Dendritic cell treated with granulocyte-macrophage colony-stimulating factor and Interleukin-4, amounts not matched to agents 40 ng/mL and 50 ng/mL, for 4 days (primary cell): ENCODE data around the gene VWC2.

Source experiments
- H3K27ac Mint-ChIP-seq: one replicate; pipeline ENCODE4 v1.8.0; 2022; ENCODE audit warnings: mild to moderate bottlenecking, mixed read lengths
- H3K27me3 Mint-ChIP-seq: one replicate; pipeline ENCODE4 v1.8.0; 2022; ENCODE audit warnings: mild to moderate bottlenecking, mixed read lengths
- H3K36me3 Mint-ChIP-seq: one replicate; pipeline ENCODE4 v1.8.0; 2022; ENCODE audit warnings: low read depth, mixed read lengths
- H3K4me1 Mint-ChIP-seq: one replicate; pipeline ENCODE4 v1.8.0; 2022; ENCODE audit warnings: low read depth, mixed read lengths
- H3K4me3 Mint-ChIP-seq: one replicate; pipeline ENCODE4 v1.8.0; 2022; ENCODE audit warnings: mild to moderate bottlenecking, moderate library complexity, mixed read lengths
- H3K9me3 Mint-ChIP-seq: one replicate; pipeline ENCODE4 v1.8.0; 2022; ENCODE audit warnings: mixed read lengths
- intact Hi-C: fragments of 100-400 bp; cut with micrococcal nuclease; formaldehyde crosslinking; loops from one replicate; pipeline ENCODE4 v1.15.0; 2022

VWC2 gene

GRCh38 chr7:49773218-49773935 lies at the start of gene VWC2:
Gene VWC2 (plus strand): TSS chr7:49773638. CDS start chr7:49775436, 1,798 bp downstream.
- Mint-ChIP-seq H3K27ac (no peak within 1 kb of the TSS), H3K36me3 (no peaks in the 10 kb centered on the region), H3K4me3 (peak within 1 kb of the TSS; percentile 52), H3K9me3 (no peaks in the 10 kb centered on the region), H3K4me1 (peaks cover 18% of the 10 kb centered on the region), H3K27me3 (peaks cover 81% of the 10 kb centered on the region)
- intact Hi-C loops: no loop called here

GRCh38 chr7:49724071-49724470 lies 49.4 kb upstream of the VWC2 start:
- Mint-ChIP-seq H3K9me3 (no peaks in the 10 kb centered on the region), H3K4me1 (no peaks in the 10 kb centered on the region), H3K27ac (no peak overlapping the region), H3K4me3 (no peak overlapping the region), H3K36me3 (no peaks in the 10 kb centered on the region), H3K27me3 (no peaks in the 10 kb centered on the region)
- intact Hi-C loops: no loop called here

GRCh38 chr7:49731836-49732235 lies 41.6 kb upstream of the VWC2 start:
- Mint-ChIP-seq H3K36me3 (no peaks in the 10 kb centered on the region), H3K9me3 (no peaks in the 10 kb centered on the region), H3K4me3 (no peak overlapping the region), H3K27me3 (no peaks in the 10 kb centered on the region), H3K27ac (no peak overlapping the region), H3K4me1 (no peaks in the 10 kb centered on the region)
- intact Hi-C loops: no loop called here

GRCh38 chr7:49762666-49763065 lies 10.8 kb upstream of the VWC2 start:
- Mint-ChIP-seq H3K36me3 (no peaks in the 10 kb centered on the region), H3K9me3 (no peaks in the 10 kb centered on the region), H3K27me3 (peaks cover 4% of the 10 kb centered on the region), H3K4me3 (no peak overlapping the region), H3K27ac (no peak overlapping the region), H3K4me1 (no peaks in the 10 kb centered on the region)
- intact Hi-C loops: no loop called here

GRCh38 chr7:49763791-49764190 lies 9.6 kb upstream of the VWC2 start:
- intact Hi-C loops: no loop called here
- peaks cover 7% of the 10 kb centered on the region for H3K27me3 Mint-ChIP-seq
- no peaks in the 10 kb centered on the region for H3K9me3 Mint-ChIP-seq
- H3K4me3 Mint-ChIP-seq: no peak overlapping the region
- no peaks in the 10 kb centered on the region for H3K36me3 Mint-ChIP-seq
- H3K4me1 Mint-ChIP-seq: no peaks in the 10 kb centered on the region
- no peak overlapping the region for H3K27ac Mint-ChIP-seq

GRCh38 chr7:49766966-49767365 lies 6.5 kb upstream of the VWC2 start:
- H3K4me1 Mint-ChIP-seq: peaks cover 5% of the 10 kb centered on the region
- H3K4me3 Mint-ChIP-seq: no peak overlapping the region
- peaks cover 28% of the 10 kb centered on the region for H3K27me3 Mint-ChIP-seq
- H3K36me3 Mint-ChIP-seq: no peaks in the 10 kb centered on the region
- H3K27ac Mint-ChIP-seq: no peak overlapping the region
- intact Hi-C loops: no loop called here
- no peaks in the 10 kb centered on the region for H3K9me3 Mint-ChIP-seq

GRCh38 chr7:49767719-49768118 lies 5.7 kb upstream of the VWC2 start:
- intact Hi-C loops: no loop called here
- Mint-ChIP-seq H3K4me3 (no peak overlapping the region), H3K9me3 (no peaks in the 10 kb centered on the region), H3K4me1 (peaks cover 5% of the 10 kb centered on the region), H3K36me3 (no peaks in the 10 kb centered on the region), H3K27me3 (peaks cover 35% of the 10 kb centered on the region), H3K27ac (no peak overlapping the region)

- Mint-ChIP-seq H3K4me1 (peaks cover 9% of the 10 kb centered on the region), H3K36me3 (no peaks in the 10 kb centered on the region), H3K27me3 (peaks cover 41% of the 10 kb centered on the region), H3K4me3 (no peak overlapping the region), H3K27ac (no peak overlapping the region), H3K9me3 (no peaks in the 10 kb centered on the region)
- intact Hi-C loops: no loop called here
These were observed 5.2 kb upstream of the VWC2 start for GRCh38 chr7:49768254-49768653.

GRCh38 chr7:49768835-49769234 lies 4.6 kb upstream of the VWC2 start:
- H3K4me1 Mint-ChIP-seq: peaks cover 10% of the 10 kb centered on the region
- H3K27me3 Mint-ChIP-seq: peaks cover 44% of the 10 kb centered on the region
- intact Hi-C loops: no loop called here
- no peak overlapping the region for H3K4me3 Mint-ChIP-seq
- no peaks in the 10 kb centered on the region for H3K9me3 Mint-ChIP-seq
- no peaks in the 10 kb centered on the region for H3K36me3 Mint-ChIP-seq
- H3K27ac Mint-ChIP-seq: no peak overlapping the region

- no peak overlapping the region for H3K4me3 Mint-ChIP-seq
- no peaks in the 10 kb centered on the region for H3K9me3 Mint-ChIP-seq
- intact Hi-C loops: no loop called here
- H3K27me3 Mint-ChIP-seq: peaks cover 49% of the 10 kb centered on the region
- peaks cover 10% of the 10 kb centered on the region for H3K4me1 Mint-ChIP-seq
- no peak overlapping the region for H3K27ac Mint-ChIP-seq
- no peaks in the 10 kb centered on the region for H3K36me3 Mint-ChIP-seq
These were observed 4.1 kb upstream of the VWC2 start for GRCh38 chr7:49769285-49769857.

- H3K36me3 Mint-ChIP-seq: no peaks in the 10 kb centered on the region
- H3K4me1 Mint-ChIP-seq: peaks cover 16% of the 10 kb centered on the region
- H3K9me3 Mint-ChIP-seq: no peaks in the 10 kb centered on the region
- H3K4me3 Mint-ChIP-seq: no peak overlapping the region
- no peak overlapping the region for H3K27ac Mint-ChIP-seq
- peaks cover 61% of the 10 kb centered on the region for H3K27me3 Mint-ChIP-seq
- intact Hi-C loops: no loop called here
These were observed 2.6 kb upstream of the VWC2 start for GRCh38 chr7:49770838-49771237.

GRCh38 chr7:49771427-49772176 lies 1.8 kb upstream of the VWC2 start:
- intact Hi-C loops: no loop called here
- H3K27me3 Mint-ChIP-seq: peaks cover 67% of the 10 kb centered on the region
- no peak overlapping the region for H3K4me3 Mint-ChIP-seq
- no peak overlapping the region for H3K27ac Mint-ChIP-seq
- no peaks in the 10 kb centered on the region for H3K9me3 Mint-ChIP-seq
- H3K36me3 Mint-ChIP-seq: no peaks in the 10 kb centered on the region
- H3K4me1 Mint-ChIP-seq: peaks cover 17% of the 10 kb centered on the region

- Mint-ChIP-seq H3K4me1 (peaks cover 17% of the 10 kb centered on the region), H3K27ac (no peak overlapping the region), H3K4me3 (peak overlapping the region; percentile 52), H3K27me3 (peaks cover 78% of the 10 kb centered on the region), H3K9me3 (no peaks in the 10 kb centered on the region), H3K36me3 (no peaks in the 10 kb centered on the region)
- intact Hi-C loops: no loop called here
These were observed 571 bp upstream of the VWC2 start for GRCh38 chr7:49772916-49773217.

- H3K36me3 Mint-ChIP-seq: no peaks in the 10 kb centered on the region
- peaks cover 23% of the 10 kb centered on the region for H3K4me1 Mint-ChIP-seq
- no peak overlapping the region for H3K4me3 Mint-ChIP-seq
- no peak overlapping the region for H3K27ac Mint-ChIP-seq
- intact Hi-C loops: no loop called here
- no peaks in the 10 kb centered on the region for H3K9me3 Mint-ChIP-seq
- peaks cover 83% of the 10 kb centered on the region for H3K27me3 Mint-ChIP-seq
These were observed 559 bp downstream of the VWC2 start for GRCh38 chr7:49773936-49774458.
